Left renal cortex interstitium (tissue), 4 donors: Measurements from ENCODE around the gene REC114. TPM values are rescaled to one million over a fixed set of nuclear protein-coding genes. Genes with fewer than 3 reads are reported as not detected.
"Not testable (repeated sequence)": the region's sequence is repeated elsewhere in the genome, so short reads cannot be mapped to it uniquely, and the experiment has no call there.

Source experiments
- DNase-seq, 4 donors: peaks; one replicate each; pipeline ENCODE4 v3.0.0-alpha.2; 2013; ENCODE audit warnings: low read depth in 4 of 4, low spot score in 2 of 4, missing footprints in 1 of 4
- polyA plus RNA-seq, 4 donors: library from polyadenylated mRNA; unstranded; fragments of 120-200 nt; gene quantifications; one replicate each; pipeline ENCODE4 v1.2.1, GENCODE V29; 2013; ENCODE audit not compliant: insufficient read length in 4 of 4

REC114 gene
- polyA plus RNA-seq, 4 donors = 0.18 TPM; not detected in 3

- DNase-seq = no peak
These were observed 129.3 kb downstream of the REC114 start for GRCh38 chr15:73572296-73572695.

DNA sequence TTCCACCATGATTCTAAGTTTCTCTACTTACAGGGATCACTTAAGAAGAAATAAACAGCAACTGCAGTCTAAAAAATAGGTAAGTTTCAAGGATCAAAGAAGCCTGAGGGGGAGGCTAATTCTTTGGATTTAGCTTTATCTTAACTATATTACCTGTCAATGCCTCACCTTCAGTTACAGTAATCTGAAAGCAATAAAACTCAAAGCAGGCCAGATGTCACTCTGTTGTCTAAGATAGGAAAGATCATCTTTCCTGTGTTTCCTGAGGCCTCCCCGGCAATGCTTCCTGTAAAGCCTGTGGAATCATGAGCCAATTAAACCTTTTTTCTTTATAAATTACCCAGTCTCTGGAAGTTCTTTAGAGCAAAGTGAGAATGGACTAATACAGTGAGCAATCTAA lies 130.1 kb downstream of the REC114 start:
- no peak for DNase-seq

DNA sequence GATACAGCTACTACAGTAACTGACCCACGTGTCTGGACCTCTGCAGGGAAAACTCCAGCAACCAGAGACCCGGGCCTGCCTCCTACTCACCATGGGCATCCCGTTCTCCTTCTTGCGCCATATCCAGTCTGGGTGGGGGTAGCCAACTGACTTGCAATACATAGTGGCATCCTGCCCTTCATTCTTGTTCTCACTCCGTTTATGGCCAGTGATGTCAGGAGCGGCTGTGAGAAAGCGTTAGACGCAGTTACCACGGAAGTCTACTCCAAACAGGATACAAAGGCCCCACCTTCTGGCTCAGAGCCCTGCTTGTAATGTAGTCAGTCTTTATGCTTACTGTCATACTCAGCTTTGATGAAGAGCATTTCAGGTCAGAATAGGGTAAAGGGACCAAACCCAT lies 130.6 kb downstream of the REC114 start:
- DNase-seq = no peak

GRCh38 chr15:73575636-73576247 lies 132.8 kb downstream of the REC114 start:
- DNase-seq = no peak

- not testable (repeated sequence) for DNase-seq
These were observed 134.6 kb downstream of the REC114 start for GRCh38 chr15:73577593-73577992.

- no peak for DNase-seq
These were observed 135.1 kb downstream of the REC114 start for GRCh38 chr15:73578026-73578425.

GRCh38 chr15:73582851-73583379 lies 140.0 kb downstream of the REC114 start:
- no peak for DNase-seq

- DNase-seq = no peak
These were observed 140.6 kb downstream of the REC114 start for GRCh38 chr15:73583544-73583943.

- DNase-seq = no peak
These were observed 141.9 kb downstream of the REC114 start for GRCh38 chr15:73584699-73585420.

- DNase-seq = no peak
These were observed 143.1 kb downstream of the REC114 start for GRCh38 chr15:73585871-73586654.

DNA sequence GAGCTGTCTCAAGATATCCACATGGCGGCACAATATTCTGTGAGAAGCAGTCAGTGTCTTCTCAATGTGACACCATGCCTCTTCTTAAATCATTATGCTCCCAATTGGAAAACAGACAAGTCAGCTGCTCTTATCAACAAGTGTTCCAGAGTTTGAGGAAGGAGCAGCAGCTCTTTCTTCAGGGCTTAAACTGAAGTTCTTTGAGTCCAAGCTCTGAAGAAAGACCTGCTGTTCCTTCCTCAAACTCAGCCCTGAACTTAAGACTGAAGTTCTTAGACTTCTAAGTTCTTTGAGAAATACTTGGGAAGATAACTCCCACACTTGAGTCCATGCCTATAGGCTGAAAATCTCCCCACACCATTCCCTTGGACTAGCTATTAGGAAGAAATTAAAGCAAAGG lies 146.8 kb downstream of the REC114 start:
- no peak for DNase-seq

DNA sequence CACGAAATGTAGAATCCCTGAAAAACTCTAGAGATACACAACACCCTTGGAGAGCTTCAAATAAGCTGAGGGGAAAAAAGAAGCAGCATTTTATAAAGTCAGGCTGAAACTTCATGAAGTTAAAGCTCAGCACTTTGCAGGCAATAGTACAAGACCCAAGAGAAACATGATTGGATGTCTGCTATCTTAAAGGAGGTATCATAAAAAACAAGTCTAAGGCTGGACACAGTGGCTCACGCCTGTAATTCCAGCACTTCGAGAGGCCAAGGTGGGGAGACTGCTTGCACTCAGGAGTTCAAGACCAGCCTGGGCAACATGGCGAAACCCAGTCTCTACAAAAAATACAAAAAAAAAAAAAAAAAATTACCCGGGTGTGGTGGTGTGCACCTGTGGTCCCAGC lies 147.3 kb downstream of the REC114 start:
- no peak for DNase-seq

GRCh38 chr15:73593304-73594074 lies 150.5 kb downstream of the REC114 start:
- DNase-seq = no peak

GRCh38 chr15:73594109-73594508 lies 151.1 kb downstream of the REC114 start:
- no peak for DNase-seq

DNA sequence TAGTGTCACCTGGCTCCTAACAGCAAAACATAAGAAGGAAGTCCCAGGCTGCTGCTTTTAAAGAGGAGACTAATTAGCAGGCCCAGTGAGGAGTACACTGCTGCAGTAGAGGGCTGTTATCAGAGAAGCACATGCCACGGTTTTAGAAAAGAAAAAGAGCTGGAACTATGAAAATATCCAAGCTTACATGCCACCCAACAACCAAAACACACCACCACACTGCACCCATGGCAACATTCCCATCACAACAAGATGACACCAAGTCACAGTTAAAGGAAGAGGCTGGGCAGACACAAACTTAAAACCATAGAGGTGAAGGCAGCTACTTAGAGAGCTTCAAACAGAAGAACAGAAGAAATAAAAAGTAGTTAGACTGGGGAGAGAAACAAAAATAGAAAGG lies 153.2 kb downstream of the REC114 start:
- DNase-seq = no peak

GRCh38 chr15:73597036-73597638 lies 154.2 kb downstream of the REC114 start:
- no peak for DNase-seq

GRCh38 chr15:73598530-73599160 lies 155.7 kb downstream of the REC114 start:
- DNase-seq = no peak

DNA sequence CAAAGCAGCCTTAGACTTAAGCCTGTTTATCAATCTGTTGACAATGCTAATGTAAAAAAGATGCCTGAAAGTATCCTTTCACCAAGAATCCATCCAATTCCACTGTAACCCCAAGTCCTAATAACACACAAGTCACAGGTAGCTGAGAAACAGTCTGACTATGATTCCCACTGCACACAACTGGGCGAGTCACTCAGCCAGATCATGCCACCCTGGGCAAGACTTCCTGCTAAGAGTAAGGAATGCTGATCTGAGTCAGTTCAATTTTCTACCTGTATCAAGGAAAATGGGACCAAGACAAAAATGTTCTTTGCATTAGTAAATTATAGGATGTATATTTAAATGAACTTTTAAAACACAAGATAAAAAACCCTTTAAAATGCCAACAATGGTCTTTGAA lies 157.0 kb downstream of the REC114 start:
- no peak for DNase-seq

DNA sequence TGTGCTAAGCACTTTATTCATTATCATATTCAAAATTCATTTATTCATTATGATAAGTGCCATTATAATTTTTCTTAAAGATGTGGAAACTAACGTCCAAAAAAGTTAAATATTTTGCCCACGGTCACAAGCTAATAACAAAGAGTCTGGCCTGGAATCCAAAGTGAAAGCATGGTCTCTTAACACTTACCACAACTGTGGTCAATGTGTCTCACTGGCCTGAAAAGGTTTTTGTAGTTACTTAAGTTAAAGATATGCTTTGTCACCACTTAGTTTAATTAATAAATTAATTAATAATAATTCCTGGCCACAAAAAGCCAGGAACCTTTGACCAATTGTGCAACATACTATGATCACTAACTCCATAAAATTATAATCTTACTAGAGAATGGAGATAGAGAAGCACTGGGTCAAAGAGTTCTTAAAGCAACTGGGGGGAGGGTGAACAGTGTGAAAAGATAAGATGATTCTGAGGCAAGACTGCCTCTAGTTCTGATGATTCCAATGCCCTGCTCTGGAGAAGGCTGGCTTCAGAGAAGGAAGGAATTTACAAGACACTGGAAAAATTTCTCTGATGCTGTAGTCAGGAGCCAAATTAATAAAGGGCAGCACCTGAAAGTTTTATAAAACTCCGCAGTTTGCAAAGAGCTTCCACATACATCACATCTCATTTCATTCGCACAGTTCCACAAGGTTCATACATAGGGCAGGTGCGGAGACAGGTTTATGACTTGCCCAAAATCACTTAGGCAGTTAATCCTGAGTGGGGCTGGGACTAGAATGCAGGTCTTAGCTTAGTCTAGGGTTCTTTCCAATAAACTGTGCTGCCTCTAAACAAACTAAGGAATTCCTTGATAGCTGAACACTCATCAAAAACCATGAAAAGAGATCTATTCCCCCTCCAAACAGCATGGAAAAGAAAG lies 157.7 kb downstream of the REC114 start:
- no peak for DNase-seq
